MCF 10A (cell line): ENCODE data around the gene PDE8B. TPM values are rescaled to one million over a fixed set of nuclear protein-coding genes. Genes with fewer than 3 reads are reported as not detected.
A peak's percentile ranks its signal among the peaks of the same experiment; 100 is the strongest.

ENCODE experiments used
- BruUV-seq: library from RNA; stranded (reverse); fragments of 400-500 nt; replicated peaks from 2 replicates; lab custom pipeline; 2021; lab: Mats Ljungman, UMichigan
- CTCF ChIA-PET: fragments of 300-600 bp; sonication (Branson Sonifier 250); formaldehyde crosslinking; extraction: SDS; loops from one replicate; lab custom pipeline; 2021; ENCODE audit warnings: antibody characterized with exemption, inconsistent platforms; lab: Yijun Ruan, JAX
- POLR2A ChIA-PET: fragments of 300-600, 350-650 bp; sonication (Branson Sonifier 250); formaldehyde crosslinking; extraction: SDS; loops from one replicate; lab custom pipeline; 2020; ENCODE audit warnings: antibody characterized with exemption, inconsistent platforms; lab: Yijun Ruan, JAX
- DNase-seq: peaks from one replicate; pipeline ENCODE4 v3.0.0-alpha.2; 2018; ENCODE audit not compliant: unreplicated experiment
- H3K27ac Mint-ChIP-seq: one replicate; pipeline ENCODE4 v1.8.0; 2022; ENCODE audit warnings: mild to moderate bottlenecking, low read depth, mixed read lengths; ENCODE audit not compliant: unreplicated experiment
- H3K27me3 Mint-ChIP-seq: one replicate; pipeline ENCODE4 v1.8.0; 2022; ENCODE audit warnings: mixed read lengths; ENCODE audit not compliant: insufficient read depth, unreplicated experiment
- H3K36me3 Mint-ChIP-seq: one replicate; pipeline ENCODE4 v1.8.0; 2022; ENCODE audit warnings: mild to moderate bottlenecking, moderate library complexity, mixed read lengths; ENCODE audit not compliant: insufficient read depth, unreplicated experiment
- H3K4me1 Mint-ChIP-seq: one replicate; pipeline ENCODE4 v1.8.0; 2022; ENCODE audit warnings: mixed read lengths; ENCODE audit not compliant: insufficient read depth, unreplicated experiment
- H3K4me3 Mint-ChIP-seq: one replicate; pipeline ENCODE4 v1.8.0; 2022; ENCODE audit warnings: mild to moderate bottlenecking, moderate library complexity, mixed read lengths; ENCODE audit not compliant: unreplicated experiment
- H3K9me3 Mint-ChIP-seq: one replicate; pipeline ENCODE4 v1.8.0; 2022; ENCODE audit warnings: mixed read lengths; ENCODE audit not compliant: unreplicated experiment
- intact Hi-C: fragments of 100-400 bp; cut with micrococcal nuclease; formaldehyde crosslinking; loops from 2 replicates; pipeline ENCODE4 v1.14.1; 2022
- total RNA-seq: library from RNA; stranded (reverse); gene quantifications from 2 replicates; pipeline ENCODE4 v1.2.3, GENCODE V29; 2022
- TF ChIP-seq, protein P1 (sequence below): fragments of 200-600 bp; IDR thresholded peaks from one replicate; pipeline ENCODE4 v1.8.0; 2022; ENCODE audit warnings: antibody characterized with exemption, mild to moderate bottlenecking; ENCODE audit not compliant: unreplicated experiment

Gene PDE8B
- total RNA-seq, 1 experiment from 2014 or later: not detected

DNA sequence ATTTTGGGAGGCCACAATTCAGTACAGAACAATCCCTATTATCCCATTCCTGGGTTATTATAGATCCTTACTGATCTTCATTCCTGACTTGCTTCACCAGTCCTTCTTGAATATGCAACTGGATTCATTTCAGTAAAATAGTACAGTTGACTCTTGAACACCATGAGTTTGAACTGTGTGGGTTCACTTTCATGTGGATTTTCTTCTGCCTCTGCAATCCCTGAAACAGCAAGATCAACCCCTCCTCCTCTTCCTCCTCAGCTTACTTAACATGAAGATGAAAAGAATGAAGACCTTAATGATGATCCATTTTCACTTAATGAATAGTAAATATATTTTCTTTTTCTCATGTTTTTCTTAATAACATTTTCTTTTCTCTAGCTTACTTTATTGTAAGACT is 8.3 kb upstream of the PDE8B start:
- Mint-ChIP-seq H3K4me1 (no peaks in the 10 kb centered on the region), H3K4me3 (no peak overlapping the region), H3K36me3 (no peaks in the 10 kb centered on the region), H3K27ac (no peak overlapping the region), H3K9me3 (no peaks in the 10 kb centered on the region), H3K27me3 (no peaks in the 10 kb centered on the region)
- no peak for DNase-seq
- ChIA-PET CTCF (interaction anchor here (0.7 to 0.9 kb wide), 2 partner anchors 57 to 153 kb away, joined by 4 read pairs; no protein-coding TSS in a partner anchor), POLR2A (no interaction called here)
- intact Hi-C loops: no loop called here
- BruUV-seq: no TSS peak
- TF ChIP-seq, protein P1, sequence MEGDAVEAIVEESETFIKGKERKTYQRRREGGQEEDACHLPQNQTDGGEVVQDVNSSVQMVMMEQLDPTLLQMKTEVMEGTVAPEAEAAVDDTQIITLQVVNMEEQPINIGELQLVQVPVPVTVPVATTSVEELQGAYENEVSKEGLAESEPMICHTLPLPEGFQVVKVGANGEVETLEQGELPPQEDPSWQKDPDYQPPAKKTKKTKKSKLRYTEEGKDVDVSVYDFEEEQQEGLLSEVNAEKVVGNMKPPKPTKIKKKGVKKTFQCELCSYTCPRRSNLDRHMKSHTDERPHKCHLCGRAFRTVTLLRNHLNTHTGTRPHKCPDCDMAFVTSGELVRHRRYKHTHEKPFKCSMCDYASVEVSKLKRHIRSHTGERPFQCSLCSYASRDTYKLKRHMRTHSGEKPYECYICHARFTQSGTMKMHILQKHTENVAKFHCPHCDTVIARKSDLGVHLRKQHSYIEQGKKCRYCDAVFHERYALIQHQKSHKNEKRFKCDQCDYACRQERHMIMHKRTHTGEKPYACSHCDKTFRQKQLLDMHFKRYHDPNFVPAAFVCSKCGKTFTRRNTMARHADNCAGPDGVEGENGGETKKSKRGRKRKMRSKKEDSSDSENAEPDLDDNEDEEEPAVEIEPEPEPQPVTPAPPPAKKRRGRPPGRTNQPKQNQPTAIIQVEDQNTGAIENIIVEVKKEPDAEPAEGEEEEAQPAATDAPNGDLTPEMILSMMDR: no peak

DNA sequence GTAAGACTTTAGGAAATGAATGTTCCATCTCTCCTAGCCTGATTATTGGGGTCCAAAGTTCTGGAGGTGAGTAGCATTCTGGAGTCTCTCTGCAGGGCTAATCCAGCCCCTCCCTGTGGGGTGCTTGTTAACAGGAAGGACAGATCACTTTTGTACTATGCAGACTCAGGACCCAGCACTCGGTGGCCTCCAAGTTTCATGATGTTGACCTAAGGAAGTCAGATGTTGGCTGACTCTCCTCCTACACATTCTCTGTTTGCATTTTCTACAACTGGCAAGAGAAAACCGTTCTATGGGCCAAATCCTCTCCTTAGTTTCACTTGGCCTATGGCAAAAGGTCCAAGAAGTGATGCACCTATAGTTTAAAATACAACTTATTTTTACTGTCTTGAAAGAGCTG is 5.5 kb upstream of the PDE8B start:
- Mint-ChIP-seq H3K36me3 (no peaks in the 10 kb centered on the region), H3K9me3 (no peaks in the 10 kb centered on the region), H3K4me3 (no peak overlapping the region), H3K27ac (no peak overlapping the region), H3K27me3 (peaks cover 10% of the 10 kb centered on the region), H3K4me1 (no peaks in the 10 kb centered on the region)
- CTCF ChIA-PET: no interaction called here
- TF ChIP-seq, protein P1: no peak
- no TSS peak for BruUV-seq
- POLR2A ChIA-PET: no interaction called here
- DNase-seq: no peak
- intact Hi-C loops: no loop called here

DNA sequence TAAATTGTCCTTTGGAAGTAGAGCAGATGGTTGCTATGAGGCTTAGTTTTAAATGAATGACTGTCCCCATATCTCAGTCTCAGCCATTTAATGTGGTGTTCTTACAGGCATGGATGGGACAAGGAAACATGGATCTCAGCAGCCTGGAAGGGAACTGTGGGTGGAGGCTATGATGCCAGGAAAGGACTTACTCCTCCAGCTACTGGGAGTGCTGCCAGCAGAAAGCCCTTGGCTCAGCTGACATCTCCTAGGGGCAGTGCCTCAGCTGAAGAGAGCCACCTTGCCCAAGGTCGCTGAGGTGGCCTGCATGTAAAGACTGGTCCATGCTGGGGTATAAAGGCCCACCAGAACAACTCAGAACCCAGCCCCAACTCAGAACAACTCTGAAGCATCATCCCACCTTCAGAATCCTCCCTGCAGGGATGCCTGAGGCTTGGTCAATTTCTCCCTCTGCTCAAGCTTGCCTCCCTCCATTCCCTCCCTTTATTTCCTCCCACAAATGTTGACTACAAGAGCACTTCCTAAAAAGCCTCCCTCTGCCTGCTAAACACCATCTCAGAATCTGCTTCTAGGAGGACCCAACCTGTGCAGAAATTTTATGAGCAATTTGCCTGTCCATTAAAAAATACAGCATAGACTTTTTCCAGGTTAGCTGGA is 1.8 kb upstream of the PDE8B start:
- no peaks in the 10 kb centered on the region for H3K36me3 Mint-ChIP-seq
- no peaks in the 10 kb centered on the region for H3K4me1 Mint-ChIP-seq
- H3K27ac Mint-ChIP-seq: no peak overlapping the region
- TF ChIP-seq, protein P1: no peak
- H3K9me3 Mint-ChIP-seq: no peaks in the 10 kb centered on the region
- BruUV-seq: no TSS peak
- CTCF ChIA-PET: interaction anchor here (0.9 to 1.3 kb wide), 2 partner anchors 10 to 64 kb away, joined by 3 to 4 read pairs; no protein-coding TSS in a partner anchor
- H3K4me3 Mint-ChIP-seq: no peak overlapping the region
- H3K27me3 Mint-ChIP-seq: peaks cover 34% of the 10 kb centered on the region
- peak; percentile 14 for DNase-seq
- intact Hi-C loops: no loop called here
- POLR2A ChIA-PET: interaction anchor here (1.1 kb wide), 1 partner anchor 111 kb away, joined by 3 read pairs; no protein-coding TSS in a partner anchor

DNA sequence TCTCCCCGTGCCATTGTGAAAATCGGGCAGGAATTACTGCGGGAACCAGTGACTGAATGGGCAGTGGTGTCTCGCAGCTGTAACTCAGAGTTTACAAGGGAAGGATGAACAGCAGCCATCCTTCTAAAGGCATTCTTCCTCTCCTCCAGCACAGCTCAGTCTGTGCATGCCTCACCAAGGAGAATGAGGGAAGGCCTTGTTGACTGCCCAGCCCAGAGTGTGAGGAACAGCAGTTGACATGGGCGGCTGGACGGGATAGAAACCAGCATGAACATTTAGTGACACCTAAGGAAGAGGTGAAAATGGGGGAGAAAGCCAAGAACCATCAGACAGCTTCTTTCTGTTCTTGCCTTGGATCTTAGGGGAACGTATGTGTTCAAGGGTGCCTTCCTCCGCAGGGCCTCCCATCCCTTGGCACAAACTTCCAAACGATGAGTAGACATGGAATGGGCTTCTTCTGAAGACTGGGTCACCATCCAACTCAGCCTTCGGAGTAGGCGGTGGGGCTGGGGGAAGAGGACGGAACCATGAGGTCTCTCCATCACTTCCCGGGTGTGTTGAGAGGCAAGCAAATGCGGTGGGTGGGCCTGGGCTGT is 887 bp upstream of the PDE8B start:
- TF ChIP-seq, protein P1: no peak
- H3K4me3 Mint-ChIP-seq: peak overlapping the region; percentile 17
- DNase-seq: no peak
- intact Hi-C loops: no loop called here
- BruUV-seq: no TSS peak
- H3K4me1 Mint-ChIP-seq: no peaks in the 10 kb centered on the region
- no peaks in the 10 kb centered on the region for H3K36me3 Mint-ChIP-seq
- ChIA-PET POLR2A (interaction anchor here (0.9 kb wide), 1 partner anchor 13 kb away, joined by 3 read pairs; no protein-coding TSS in a partner anchor), CTCF (interaction anchor here (0.7 to 1.3 kb wide), 3 partner anchors 9 to 65 kb away, joined by 3 to 4 read pairs (median 4); no protein-coding TSS in a partner anchor)
- H3K27ac Mint-ChIP-seq: no peak overlapping the region
- no peaks in the 10 kb centered on the region for H3K9me3 Mint-ChIP-seq
- H3K27me3 Mint-ChIP-seq: peaks cover 34% of the 10 kb centered on the region
